Amygdala (tissue), 56 donors: Measurements from ENCODE around the gene AFF3.
A peak's percentile ranks its signal among the peaks of the same experiment; 100 is the strongest.

Experiments
- DNase-seq, 56 donors: peaks; one replicate each; lab custom pipeline; 2025; lab: John Stamatoyannopoulos, UW

The AFF3 gene

GRCh38 chr2:99602476-99602875, 539.9 kb downstream of the AFF3 start:
- no peak for DNase-seq

DNA sequence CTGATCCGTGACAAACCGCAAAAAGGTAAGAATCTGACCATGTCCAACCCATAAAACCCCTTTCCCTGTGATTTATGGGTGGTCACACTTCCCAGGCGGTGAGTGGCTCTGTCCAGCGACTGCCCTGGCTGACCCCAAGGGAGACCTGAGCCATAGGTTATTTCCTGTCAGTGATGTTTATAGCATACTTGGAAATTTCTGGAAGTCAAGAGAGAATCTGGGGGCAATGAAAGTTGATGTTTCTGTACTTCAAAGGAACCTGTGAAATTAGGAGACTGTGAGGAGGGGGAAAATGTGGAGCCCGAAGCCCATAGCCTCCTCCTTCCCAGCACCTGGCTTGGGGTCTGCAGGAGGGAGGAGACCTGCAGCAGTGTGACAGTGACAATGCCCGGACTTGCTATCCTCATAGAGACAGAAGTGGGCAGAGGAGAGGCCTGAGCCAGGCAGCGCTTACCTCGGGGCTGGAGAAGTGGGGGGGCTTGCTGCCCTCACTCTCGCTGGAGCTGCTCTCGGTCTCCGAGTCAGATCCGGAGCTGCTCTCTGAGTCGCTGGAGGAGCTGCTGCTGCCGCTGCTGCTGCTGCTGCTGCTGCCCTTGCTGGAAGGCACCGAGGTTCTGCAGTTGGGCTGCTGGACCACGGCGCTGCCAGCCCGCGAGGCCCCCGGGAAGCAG, 541.3 kb downstream of the AFF3 start:
- DNase-seq, result no peak

- peak in 9 of 56 donors; percentile 3 to 38 (median 23) for DNase-seq
Measured at GRCh38 chr2:99598441-99598840, 543.9 kb downstream of the AFF3 start.

DNA sequence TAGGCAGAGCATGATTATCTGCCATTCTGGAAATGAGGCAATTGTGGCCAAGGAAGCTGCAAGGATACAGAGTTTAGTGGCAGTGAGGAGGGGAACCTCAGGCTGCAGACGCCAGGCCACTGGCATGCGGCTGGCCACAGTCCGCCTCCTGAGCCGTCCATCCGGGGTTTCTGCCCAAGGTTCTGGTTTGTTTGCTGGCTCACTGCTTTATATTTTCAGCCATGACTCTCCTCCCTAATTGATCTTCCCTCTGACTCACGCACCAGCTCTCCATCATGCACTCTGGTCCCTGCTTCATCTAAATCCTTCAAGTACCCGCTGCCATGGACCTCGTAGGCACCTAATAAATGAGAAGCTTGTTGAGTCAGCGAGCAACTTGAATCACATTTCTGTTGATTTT, 544.8 kb downstream of the AFF3 start:
- DNase-seq, result no peak

DNA sequence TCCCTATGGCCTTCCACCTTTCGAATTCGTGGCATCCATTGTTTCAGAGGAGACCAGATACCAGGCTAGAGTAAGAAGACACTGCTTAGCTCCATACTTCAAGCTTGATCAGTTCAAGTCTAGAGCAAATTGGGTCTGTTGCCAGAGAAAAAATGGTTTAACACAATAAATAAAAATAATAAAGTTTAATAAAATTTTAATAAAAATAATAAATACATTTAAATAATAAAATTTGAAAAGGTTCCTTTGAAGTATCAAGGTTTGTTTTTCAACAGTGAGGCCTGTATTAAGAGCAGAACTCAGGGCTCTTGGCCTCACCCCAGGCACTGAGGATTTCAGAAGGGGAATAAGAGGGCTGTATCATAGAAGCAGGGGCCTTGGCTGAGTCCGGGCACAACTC, 547.0 kb downstream of the AFF3 start:
- no peak for DNase-seq

GRCh38 chr2:99593692-99594427, 548.5 kb downstream of the AFF3 start:
- DNase-seq, result no peak

DNA sequence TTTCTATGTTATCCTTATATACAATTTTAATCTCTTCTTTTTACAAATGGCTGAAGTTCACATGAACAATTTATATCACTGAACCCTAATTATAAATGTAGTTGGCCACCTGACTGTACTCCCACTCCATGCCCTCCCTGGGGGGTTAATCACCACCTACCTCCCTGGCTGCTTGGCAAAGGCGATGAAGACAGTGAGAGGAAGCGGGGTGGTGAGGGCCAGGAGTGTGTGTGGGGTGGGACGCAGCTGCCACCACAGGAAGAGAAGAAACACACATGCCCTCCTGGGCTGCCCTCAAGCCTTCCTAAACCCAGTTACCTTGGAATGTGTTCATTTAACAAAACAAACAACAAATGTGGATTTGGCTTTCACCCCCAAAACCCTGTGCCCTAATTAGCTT, 565.6 kb downstream of the AFF3 start:
- no peak for DNase-seq

GRCh38 chr2:99573634-99574251, 568.6 kb downstream of the AFF3 start:
- DNase-seq, result peak in 1 of 56 donors; percentile 6

- DNase-seq, result peak in 40 of 56 donors; percentile 4 to 65 (median 31)
Measured at GRCh38 chr2:99572373-99573164, 569.8 kb downstream of the AFF3 start.

DNA sequence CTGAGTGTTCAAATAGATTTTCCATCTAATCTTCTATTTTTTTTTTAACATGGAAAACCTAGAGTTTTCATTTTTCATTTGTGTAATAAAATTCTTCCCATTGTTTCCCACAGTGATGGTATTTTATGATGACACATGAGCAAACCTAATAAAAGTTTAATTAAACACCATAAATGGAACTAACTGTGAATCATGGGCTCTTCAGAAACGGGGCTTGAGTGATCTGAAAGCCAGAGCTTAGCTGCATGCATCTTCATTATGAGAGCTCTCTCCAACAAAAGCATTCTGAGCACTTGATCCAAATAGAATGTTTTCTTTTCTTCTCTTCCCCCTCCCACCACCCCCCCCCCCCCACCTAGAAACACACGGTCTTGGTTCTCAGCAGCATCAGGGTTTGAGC, 570.4 kb downstream of the AFF3 start:
- no peak for DNase-seq

- no peak for DNase-seq
Measured at GRCh38 chr2:99571533-99571932, 570.9 kb downstream of the AFF3 start.

DNA sequence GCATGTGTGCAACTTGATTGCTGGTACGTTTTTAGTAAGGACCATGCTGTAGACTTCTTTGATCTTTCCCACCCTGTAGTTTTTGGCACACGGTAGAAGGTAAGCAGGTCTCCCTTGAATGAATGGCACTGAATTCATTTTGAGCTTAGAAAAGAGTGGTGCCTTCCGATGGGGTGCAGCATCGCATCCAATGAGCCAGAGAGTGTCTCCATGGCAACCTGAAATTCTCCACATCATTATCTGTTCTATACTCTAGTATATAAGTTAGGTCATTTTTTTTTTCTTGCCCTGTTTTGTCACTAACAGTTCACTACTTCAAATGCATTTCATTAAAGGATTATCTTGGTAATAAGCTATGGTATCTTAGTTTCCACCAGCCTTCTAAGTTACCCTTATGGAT, 571.4 kb downstream of the AFF3 start:
- peak in 2 of 56 donors; percentile 6 to 13 for DNase-seq

- no peak for DNase-seq
Measured at GRCh38 chr2:99569386-99569785, 573.0 kb downstream of the AFF3 start.

DNA sequence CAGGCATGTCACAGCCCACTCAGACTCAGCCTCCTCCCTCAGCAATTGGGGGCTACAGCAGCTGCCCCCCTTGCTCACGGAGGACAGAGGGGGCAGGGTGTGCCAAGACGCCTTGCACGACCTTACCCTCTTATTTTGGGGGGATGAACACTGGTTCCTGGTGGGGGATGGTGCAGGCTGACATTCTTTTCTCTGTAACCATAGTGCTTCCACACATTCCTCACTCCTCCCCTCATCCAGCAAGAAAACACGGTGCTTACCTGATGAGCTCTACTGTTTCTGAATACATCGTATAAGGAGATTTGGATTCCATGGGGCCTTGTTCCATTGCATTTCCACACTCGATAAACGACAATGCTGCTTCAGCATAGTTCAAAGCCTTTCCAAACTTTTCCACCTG, 577.2 kb downstream of the AFF3 start:
- no peak for DNase-seq

DNA sequence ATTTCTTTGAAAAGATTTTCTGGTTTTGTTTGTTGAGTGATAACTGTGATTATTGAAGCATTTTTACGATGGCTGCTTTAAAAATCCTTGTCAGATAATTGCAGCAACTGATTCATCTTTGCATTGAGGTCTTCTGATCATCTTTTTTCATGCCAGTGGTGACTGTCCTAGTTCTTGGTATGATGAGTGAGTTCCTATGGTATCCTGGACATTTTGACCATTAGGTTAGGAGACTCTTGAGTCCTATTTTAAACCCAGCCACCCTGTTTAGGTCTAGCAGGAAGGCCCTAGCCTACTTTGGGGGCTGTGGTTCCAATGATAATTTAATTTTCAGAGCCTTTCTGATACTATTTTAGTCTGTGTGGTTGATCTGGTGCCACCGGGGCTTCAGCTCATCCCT, 579.9 kb downstream of the AFF3 start:
- no peak for DNase-seq

GRCh38 chr2:99561804-99562203, 580.6 kb downstream of the AFF3 start:
- DNase-seq, result no peak

- peak in 55 of 56 donors; percentile 6 to 91 (median 65) for DNase-seq
Measured at GRCh38 chr2:99559075-99559662, 583.2 kb downstream of the AFF3 start.

DNA sequence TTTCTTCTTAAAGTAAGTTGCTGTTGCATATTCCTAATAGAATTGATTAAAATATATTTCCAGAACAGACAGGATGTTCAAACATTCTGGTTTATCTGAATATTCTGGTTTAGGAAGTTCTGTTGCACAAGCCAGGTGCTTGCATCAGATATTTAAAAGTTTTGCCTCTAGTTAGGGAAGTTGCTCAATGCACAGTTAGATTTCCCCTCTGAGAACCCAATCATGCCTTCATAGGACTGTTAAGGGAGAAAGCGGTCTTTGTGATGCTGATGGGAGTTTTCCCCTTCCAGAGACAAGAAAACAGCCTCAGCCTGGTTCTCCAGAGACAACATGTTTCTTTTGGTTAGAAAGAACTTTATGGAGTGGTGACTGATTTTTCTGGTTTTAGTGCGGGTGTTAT, 587.0 kb downstream of the AFF3 start:
- no peak for DNase-seq

DNA sequence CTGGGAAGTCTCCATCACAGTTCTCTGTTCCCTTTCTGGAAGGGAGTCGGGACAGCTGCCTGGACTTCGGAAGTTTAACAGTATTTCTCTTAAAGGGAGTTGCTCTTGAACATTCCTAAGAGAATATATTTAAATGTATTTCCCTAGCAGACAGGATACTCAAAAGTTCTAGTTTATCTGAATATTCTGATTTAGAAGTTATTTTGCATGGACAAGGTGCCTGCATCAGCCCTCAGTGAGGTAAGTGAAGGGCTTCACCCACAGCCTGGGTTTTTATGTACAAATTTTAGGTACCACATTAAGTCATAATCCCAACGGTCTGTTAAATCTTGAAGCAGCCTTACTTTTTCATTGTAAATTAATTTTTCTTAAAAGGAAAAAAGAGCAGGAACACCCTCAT, 587.5 kb downstream of the AFF3 start:
- DNase-seq, result no peak

GRCh38 chr2:99554238-99554637, 588.2 kb downstream of the AFF3 start:
- DNase-seq, result no peak

GRCh38 chr2:99552529-99552928, 589.9 kb downstream of the AFF3 start:
- no peak for DNase-seq
